Measurements from ENCODE around the gene RAD18. TPM values are rescaled to one million over a fixed set of nuclear protein-coding genes. Genes with fewer than 3 reads are reported as not detected.

Gene RAD18
- total RNA-seq, 3 donors from 2014 or later, result 10.2 to 16.1 (median 12.5) TPM

DNA sequence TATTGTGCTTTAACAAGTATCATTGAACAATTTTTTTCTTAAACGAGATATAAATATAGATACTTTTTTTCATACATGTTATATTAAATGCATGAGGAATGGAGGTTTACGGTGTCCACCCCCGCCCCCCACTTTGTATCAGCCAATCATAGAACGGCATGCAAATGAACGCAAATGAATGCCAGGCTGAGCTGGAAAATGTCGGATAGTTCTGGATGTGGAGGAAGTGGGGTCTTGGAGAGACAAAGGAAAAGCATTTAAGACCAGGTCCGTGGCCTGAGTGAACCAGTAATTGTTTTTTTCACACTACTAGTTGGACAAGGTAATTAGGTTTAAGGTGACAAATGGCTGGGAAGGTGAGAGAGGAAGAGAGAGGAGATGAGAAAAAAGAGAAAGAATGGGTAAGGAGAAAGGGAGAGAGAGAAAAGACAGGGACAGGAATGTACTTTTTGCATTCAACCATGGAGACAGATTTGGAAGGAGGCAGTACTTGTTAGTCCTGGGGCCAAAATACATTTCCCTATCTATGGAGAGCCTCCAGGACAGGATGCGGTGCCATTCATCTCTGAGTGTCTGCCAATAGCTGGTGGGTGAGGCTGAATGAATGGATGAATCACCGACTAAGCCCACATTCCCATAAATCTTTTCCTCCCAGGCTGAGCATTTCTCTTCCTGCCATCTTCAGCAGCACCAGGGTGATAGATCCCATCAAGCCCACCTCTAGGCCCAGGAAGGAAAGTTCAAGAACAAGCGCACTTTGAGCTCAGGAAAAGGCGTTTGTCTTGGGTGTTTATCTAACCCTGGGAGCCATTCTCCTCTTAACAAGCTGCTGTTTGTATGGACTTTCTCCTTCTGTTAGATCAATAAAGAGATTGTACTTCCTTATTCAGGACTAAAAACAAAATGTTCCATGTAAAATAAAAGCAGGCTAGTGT is 1.4 kb upstream of the RAD18 start:
- ATAC-seq (peak; percentile 82), DNase-seq (peak in 2 of 3 donors; percentile 53 to 83)
- H3K9me3 ChIP-seq, result no peaks in the 10 kb centered on the region
- intact Hi-C loops (cut with DNase I, micrococcal nuclease), result no loop called here
- TF ChIP-seq, protein P1, sequence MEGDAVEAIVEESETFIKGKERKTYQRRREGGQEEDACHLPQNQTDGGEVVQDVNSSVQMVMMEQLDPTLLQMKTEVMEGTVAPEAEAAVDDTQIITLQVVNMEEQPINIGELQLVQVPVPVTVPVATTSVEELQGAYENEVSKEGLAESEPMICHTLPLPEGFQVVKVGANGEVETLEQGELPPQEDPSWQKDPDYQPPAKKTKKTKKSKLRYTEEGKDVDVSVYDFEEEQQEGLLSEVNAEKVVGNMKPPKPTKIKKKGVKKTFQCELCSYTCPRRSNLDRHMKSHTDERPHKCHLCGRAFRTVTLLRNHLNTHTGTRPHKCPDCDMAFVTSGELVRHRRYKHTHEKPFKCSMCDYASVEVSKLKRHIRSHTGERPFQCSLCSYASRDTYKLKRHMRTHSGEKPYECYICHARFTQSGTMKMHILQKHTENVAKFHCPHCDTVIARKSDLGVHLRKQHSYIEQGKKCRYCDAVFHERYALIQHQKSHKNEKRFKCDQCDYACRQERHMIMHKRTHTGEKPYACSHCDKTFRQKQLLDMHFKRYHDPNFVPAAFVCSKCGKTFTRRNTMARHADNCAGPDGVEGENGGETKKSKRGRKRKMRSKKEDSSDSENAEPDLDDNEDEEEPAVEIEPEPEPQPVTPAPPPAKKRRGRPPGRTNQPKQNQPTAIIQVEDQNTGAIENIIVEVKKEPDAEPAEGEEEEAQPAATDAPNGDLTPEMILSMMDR (IDR thresholded peaks at IDR 0.05), result no peak
- peaks cover 39% of the 10 kb centered on the region for H3K4me1 ChIP-seq (ENCODE audit: low read depth)
- no peak overlapping the region for H3K4me3 ChIP-seq
- H3K36me3 ChIP-seq (ENCODE audit: low read depth), result no peaks in the 10 kb centered on the region

DNA sequence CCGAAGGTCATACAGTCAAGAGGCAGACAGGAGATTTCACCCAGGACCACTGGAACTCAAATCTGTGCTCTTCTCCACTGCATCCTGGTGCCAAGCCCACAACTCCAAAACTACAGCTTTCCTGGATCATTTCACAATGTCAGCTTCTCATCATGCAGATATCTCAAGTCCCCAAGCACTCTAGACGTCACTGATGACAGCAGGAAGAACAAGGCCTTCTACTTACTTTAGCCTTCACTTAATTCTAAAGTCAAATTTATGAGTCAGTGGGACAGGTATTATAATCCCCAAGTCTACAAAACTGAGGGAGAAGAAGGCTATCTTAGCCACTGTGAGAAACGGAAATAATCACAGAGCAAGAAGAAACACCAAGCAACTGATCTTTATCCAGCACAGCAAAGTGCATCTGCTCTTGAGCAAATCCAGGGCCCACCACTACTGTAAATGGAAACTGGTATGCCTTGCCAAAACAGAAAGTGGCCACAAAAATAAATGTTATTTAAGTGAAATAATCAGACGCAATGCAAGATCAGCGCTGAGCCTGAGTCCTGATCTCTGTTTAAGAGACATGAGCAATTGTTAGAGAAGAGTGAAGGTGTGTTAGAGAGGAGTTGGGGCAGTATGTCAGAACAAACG is 928 bp downstream of the RAD18 start:
- no peak for ATAC-seq
- Histone ChIP-seq H3K36me3 (ENCODE audit: low read depth) (no peaks in the 10 kb centered on the region), H3K9me3 (no peaks in the 10 kb centered on the region), H3K4me3 (no peak overlapping the region), H3K4me1 (ENCODE audit: low read depth) (peaks cover 39% of the 10 kb centered on the region)
- intact Hi-C loops (cut with DNase I, micrococcal nuclease), result no loop called here
- DNase-seq, result no peak
- TF ChIP-seq, protein P1 (IDR thresholded peaks at IDR 0.05), result no peak

DNA sequence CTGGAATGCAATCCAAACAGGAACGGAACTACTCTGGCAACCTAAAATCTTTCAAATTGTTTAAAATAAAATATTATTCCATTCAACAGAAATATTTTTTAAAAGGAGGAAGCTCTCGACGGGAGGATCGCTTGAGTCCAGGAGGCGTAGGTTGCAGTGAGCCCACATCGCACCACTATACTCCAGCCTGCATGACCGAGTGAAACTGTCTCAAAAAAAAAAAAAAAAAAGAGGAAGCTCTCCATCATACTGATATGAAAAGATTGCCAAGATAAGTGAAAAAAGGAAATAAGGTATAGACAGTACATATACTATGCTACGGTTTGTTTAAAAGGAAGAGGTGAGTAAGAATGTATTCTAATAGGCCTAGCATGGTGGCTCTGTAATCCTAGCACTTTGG is 3.6 kb downstream of the RAD18 start:
- intact Hi-C loops (cut with DNase I, micrococcal nuclease), result no loop called here
- DNase-seq (no peak), ATAC-seq (no peak)
- peaks cover 19% of the 10 kb centered on the region for H3K4me1 ChIP-seq (ENCODE audit: low read depth)
- TF ChIP-seq, protein P1 (IDR thresholded peaks at IDR 0.05), result no peak
- no peak overlapping the region for H3K4me3 ChIP-seq
- no peaks in the 10 kb centered on the region for H3K9me3 ChIP-seq
- no peaks in the 10 kb centered on the region for H3K36me3 ChIP-seq (ENCODE audit: low read depth)

DNA sequence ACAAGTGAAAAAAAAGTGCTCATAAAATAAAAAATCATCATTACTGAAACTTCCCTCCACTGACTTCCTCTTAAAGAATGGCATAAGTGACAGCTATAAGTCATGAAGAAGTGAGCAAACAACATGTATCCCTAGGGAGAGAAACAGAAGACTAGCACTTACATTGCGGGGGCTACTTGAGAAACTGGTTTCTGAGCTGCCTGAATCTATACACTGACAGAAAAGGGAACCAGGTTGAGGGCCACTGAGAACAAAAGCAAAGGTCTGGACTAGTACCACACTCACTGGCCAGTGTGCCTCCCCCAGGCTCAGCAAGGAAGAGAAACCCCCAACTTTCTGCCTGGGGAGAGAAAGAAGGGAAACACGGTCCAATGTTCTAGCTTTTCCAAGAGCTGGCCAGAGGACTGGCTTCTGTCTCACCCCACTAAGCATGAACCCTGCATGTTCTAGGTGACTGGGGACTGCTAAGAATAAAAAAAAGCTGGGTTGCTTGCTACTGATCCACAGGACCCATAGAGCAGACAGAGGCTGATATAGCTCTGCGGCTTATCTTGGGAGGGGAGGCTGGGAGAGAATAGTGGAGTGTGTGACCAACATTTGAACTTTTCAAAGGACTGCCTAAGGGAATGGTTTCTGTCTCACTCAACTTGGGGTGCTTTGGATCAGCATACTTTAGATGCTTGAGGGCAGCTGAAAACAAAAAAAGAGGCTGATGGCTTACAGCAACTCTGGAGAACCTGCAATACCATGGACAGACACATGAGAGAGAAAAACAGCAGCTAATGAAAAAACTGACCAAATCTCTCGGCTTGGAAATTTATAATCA is 8.1 kb downstream of the RAD18 start:
- TF ChIP-seq, protein P1 (IDR thresholded peaks at IDR 0.05), result no peak
- H3K4me3 ChIP-seq, result no peak overlapping the region
- intact Hi-C loops (cut with DNase I, micrococcal nuclease), result no loop called here
- ATAC-seq (no peak), DNase-seq (no peak)
- no peaks in the 10 kb centered on the region for H3K9me3 ChIP-seq
- no peaks in the 10 kb centered on the region for H3K36me3 ChIP-seq (ENCODE audit: low read depth)
- no peaks in the 10 kb centered on the region for H3K4me1 ChIP-seq (ENCODE audit: low read depth)

DNA sequence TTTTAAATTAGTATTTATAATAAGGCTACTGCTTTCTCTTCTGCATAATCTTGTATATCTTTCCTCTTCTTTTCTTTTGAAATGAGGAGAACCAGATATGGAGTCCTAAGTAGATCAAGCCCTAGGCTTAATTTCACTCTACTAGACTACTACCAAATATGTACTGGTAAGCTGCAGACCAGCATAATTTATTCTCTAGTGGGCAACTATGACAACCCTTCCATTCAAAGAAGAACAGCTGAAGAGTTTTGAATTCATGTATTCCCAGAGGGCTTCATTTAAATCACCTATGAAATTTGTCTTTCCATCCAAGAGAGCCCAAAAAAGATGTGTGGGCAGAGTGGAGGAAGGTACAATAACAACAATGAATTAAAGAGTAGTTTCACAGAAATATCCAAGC is 10.0 kb downstream of the RAD18 start:
- intact Hi-C loops (cut with DNase I, micrococcal nuclease), result no loop called here
- H3K36me3 ChIP-seq (ENCODE audit: low read depth), result no peaks in the 10 kb centered on the region
- H3K4me1 ChIP-seq (ENCODE audit: low read depth), result no peaks in the 10 kb centered on the region
- H3K4me3 ChIP-seq, result no peak overlapping the region
- TF ChIP-seq, protein P1 (IDR thresholded peaks at IDR 0.05), result no peak
- ATAC-seq (no peak), DNase-seq (no peak)
- H3K9me3 ChIP-seq, result no peaks in the 10 kb centered on the region

Data from mucosa of descending colon (tissue), 3 donors.